Measurements from ENCODE around the gene CDC42SE2.
"Not testable (repeated sequence)": the region's sequence is repeated elsewhere in the genome, so short reads cannot be mapped to it uniquely, and the experiment has no call there.

Gene CDC42SE2

DNA sequence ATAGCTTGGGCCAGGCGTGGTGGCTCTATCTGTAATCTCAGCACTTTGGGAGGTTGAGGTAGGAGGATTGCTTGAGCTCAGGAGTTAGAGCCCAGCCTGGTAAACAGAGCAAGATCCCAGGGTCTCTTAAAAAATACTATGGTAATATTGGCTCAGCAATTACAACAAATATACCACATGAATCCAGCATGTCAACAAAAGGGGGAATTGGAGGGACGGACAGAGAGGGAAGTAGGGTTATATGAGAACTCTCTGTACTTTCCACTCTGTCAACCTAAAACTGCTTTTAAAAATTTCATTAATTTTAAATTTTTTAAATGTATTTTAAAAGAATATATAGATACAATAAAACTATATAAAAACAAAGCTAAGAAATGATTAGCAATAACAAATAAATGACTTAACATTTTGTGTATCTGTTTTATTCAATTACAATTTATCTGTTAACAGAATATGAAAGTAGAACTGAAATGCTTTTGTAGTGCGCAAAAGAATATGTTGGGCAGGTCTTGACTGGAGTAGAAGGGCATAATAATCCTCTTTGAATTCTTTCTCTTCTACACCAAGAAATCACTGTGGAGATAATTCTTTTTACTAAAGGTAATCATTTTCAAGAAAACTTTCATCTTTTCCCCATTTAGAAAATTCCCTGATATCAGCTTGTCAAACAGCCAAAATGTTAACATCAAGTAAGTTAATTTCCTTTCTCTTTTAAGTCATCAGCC lies 12.9 kb upstream of the CDC42SE2 start:
- no peak for DNase-seq (ENCODE audit: low spot score)

DNA sequence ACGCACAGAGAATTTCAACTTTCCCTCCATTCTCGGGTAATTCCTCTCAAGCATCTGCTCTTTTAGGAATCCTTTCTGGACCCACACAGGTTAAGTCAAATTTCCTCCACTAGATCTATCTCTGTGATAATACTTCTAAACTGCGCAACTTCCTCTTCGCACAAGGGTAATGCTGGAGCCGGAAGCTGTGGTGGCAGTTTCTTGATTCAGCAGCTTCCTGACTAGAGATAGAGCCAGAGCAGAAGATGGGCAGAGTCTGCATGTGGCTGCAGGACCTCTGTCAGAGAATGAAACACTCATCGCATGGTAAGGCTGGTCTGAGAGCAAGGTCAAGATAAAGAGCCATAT lies 11.1 kb upstream of the CDC42SE2 start:
- no peak for DNase-seq (ENCODE audit: low spot score)

DNA sequence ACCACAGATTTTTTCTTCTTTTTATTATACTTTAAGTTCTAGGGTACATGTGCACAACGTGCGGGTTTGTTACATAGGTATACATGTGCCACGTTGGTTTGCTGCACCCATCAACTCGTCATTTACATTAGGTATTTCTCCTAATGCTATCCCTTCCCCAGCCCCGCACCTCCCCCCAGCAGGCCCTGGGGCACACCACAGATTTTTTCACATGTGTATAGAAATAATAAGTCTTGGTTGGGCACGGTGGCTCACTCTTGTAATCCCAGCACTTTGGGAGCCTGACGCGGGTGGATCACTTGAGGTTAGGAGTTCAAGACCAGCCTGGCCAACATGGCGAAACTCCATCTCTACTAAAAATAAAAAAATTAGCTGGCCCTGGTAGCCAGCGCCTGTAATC lies 9.8 kb upstream of the CDC42SE2 start:
- not testable (repeated sequence) for DNase-seq (ENCODE audit: low spot score)

DNA sequence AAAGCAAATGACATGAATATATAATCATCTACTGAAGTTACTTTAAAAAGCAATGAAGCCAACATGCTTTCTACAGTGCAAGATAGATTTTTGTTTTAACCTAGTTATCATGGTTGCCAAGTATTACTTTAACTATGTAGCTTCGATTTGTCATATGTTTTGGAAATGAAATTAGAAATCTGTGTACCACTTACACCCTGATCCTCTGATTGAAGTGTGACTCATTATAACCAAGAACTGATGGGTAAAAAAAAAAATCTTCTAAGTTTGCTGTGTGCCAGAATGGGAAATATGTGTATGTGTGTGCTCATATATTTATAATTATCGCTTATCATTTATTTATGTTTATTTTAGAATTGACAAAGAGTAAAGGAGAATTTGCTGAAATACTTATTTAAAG lies 9.1 kb upstream of the CDC42SE2 start:
- no peak for DNase-seq (ENCODE audit: low spot score)

DNA sequence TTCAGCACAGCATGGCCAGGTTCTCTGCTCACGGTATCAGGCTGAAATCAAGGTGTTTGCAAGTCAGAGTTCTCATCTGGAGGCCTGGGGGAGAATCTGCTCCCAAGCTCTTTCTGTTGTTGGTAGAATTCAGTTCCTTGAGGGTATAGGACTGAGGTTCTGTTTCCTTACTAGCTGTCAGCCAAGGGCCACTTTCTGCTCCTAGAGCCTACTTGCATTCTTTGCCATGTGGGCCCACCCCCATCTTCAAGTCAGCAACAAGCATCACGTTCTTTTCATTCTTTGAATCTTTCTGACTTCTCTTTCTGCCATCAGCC lies 7.4 kb upstream of the CDC42SE2 start:
- DNase-seq (ENCODE audit: low spot score), result no peak

DNA sequence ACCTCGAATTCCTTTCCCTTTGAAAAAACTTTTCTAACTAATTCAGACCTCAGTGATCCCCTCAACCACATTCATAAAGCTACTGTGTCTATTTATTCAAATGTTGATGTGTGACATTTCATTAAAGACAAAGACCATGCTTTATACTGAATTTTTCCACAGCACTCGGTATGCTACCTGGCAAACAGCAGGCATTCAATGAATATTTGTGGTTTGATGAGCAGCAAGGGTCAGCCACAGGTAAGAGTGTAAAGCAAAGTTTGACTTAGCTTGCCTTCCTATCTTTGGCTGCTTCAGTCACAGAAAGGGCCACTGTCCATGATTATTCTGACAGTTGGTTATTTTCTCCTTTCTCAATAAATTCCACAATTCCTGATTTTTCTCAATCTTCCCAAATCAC lies 5.1 kb upstream of the CDC42SE2 start:
- DNase-seq (ENCODE audit: low spot score), result no peak

DNA sequence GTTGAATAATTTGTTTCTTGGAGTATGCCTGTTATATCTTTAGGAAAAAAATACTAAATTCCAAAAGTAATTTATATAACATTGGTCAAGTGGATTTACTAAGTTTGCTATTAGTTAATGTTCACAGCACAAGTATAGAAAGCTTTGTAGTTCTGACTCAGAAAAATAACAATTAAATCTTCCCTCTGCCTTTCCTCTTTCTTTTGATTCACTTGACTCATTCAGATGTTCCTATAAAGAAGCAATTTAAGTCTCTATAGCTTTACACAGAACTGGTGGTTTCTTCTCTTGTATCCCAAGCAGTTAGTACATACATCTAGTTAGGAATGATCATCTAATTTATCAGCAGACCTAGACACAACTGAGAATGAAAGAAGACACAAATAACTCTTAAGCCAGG lies 4.5 kb upstream of the CDC42SE2 start:
- no peak for DNase-seq (ENCODE audit: low spot score)

DNA sequence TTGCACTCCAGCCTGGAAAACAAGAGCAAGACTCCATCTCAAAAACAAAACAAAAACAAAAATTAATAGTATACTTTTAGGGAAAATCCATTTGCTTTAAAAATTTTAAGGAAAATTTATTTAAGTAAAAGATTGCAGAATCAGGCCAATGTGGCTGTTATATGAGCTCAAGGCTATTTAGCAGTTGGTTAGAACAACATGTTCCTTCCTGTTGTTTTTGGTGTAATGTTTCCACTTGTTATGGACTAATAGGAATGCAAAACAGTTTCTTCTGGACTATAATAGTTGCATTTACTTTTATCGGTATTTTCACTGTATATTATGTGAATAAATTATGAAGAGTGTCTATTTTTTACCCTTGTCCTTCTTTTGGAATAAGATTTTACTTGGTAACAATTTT lies 3.0 kb upstream of the CDC42SE2 start:
- no peak for DNase-seq (ENCODE audit: low spot score)

DNA sequence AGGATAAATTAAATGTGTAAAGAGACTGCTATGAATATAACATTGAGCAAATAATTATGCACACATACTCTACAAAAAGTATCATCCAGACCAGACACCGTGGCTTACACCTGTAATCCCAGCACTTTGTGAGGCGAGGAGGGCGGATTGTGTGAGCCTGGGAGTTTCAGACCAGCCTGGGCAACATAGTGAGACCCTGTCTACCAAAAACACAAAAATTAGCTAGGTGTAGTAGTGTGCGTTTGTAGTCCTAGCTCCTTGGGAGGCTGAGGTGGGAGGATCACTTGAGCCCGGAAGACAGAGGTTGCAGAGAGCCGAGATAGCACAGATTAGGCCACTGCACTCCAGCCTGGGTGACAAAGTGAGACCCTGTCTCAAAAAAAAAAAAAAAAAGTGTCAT lies 2.4 kb upstream of the CDC42SE2 start:
- DNase-seq (ENCODE audit: low spot score), result no peak

DNA sequence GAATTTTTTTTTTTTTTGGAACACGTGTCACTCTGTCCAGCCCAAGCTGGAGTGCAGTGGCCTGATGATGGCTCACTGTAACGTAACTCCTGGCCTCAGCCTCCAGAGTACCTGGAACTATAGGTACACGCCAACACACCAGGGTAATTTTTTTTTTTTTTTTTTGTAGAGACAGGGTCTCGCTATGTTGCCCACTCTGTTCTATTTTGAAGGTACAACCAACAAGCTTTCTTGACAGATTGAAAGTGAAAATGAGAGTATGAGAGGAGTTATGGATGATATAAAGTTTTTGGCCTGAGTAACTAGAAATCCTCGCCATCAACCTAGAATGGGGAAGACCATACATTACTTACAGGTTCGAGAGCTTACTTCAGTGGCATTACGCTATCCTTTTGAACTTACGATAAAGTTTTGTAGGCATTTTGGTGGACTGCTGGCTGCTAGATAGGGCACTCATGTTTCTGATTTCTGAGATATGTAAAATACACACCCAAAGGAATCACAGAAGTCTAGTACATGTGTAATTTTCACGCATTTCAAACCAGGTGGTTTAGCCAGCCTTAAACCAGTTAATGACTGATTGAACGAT lies 806 bp upstream of the CDC42SE2 start:
- DNase-seq (ENCODE audit: low spot score), result no peak

DNA sequence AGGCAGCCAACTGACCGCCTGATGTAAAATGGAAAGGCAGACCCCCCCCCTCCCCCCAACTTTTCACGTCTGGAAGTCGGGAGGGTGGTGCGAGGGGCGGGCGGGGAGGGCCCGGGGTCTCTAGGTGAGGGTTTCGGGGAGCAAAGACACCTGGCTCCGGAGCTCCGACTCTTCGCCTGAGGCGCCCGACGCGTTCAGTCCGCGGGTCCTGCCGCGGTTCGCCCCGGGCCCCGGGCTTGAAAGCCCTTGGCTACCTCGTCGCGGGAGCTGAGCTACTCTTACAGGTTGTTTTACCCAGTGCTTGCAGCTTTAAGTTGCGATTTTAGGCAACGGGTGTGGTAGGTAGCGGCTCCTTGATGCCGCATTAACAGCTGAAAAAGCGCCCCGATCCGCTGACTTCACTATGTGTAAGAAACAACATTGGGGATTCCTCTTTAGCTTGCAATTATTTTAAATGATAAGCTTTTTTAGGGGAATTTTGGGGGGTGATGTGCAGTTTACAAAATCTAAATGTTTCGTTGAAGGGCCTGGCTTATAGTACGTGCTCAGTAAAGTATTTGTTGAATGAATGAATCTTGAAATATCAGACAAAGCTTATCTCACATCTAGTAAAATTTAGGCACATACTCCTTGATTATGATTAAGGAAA lies 722 bp downstream of the CDC42SE2 start:
- no peak for DNase-seq (ENCODE audit: low spot score)

DNA sequence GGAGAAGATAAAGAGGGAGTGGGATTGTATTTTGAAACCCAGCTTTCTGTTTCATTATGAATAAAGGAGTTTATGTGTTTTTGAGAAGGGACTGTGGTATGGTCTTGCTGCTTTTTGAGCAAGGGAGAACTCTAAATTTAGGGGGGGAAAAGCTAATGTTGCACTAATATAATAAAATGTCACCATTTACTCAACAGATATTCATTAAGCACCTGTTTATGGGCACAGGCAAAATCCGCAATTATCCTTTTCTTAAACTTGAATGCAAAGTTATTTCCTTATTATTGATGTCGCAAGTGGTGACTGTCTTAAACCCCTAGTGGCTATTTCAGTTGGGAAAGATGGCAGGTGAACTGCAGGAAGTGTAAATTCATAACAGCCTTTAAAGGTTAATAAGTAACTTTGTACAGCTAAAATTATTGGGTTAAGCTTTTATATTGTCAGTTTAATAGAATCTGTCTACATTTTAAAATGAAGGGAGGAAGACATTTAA lies 1.5 kb downstream of the CDC42SE2 start:
- DNase-seq (ENCODE audit: low spot score), result no peak

DNA sequence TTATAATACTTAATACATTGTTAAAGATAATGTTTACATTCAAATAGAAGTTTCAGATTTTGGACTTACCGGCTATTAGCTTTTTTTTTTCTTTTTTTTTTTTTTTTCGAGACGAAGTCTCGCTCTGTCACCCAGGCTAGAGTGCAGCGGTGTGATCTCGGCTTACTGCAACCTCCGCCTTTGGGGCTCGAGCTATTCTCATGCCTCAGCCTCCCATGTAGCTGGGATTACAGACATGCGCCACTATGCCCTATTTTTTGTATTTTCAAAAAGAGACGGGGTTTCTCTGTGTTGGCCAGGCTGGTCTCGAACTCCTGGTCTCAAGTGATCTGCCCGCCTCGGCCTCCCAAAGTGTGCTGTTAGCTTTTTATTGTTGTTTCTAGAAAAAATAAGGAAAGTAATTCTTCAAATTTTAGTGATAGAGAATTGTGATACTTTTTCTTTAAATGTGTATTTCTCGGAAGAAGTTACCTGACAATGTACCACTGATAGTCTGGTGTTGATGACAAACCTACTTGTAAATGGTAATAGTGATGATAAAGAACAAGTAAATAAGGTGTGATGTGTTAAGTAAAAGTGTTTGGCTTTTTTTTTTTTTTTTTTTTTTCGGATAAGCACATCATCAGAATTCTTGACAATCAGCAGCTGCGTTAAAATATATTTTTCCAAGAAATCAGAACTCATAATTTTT lies 2.7 kb downstream of the CDC42SE2 start:
- DNase-seq (ENCODE audit: low spot score), result no peak

DNA sequence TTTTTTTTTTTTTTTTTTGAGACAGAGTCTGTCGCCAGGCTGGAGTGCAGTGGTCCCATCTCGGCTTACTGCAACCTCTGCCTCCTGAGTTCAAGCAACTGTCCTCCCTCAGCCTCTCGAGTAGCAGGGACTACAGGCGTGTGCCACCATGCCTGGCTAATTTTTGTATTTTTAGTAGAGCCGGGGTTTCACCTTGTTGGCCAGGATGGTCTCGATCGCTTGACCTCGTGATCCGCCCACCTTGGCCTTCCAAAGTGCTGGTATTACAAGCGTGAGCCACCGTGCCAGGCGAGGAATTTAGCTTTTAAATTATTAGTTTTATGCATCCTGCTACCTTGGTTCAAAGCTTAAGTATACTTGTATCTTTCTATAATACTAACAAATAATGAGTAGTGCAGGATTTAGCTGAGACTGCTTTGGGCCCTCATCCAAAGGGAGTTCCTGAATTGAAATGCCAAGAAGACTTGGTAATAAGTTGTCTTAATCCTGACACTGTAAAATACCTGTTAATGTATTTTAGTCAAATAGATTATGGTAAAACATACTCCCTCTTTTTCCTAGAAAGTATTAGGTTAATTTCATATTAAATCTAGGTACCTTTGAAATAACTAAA lies 5.0 kb downstream of the CDC42SE2 start:
- DNase-seq (ENCODE audit: low spot score), result no peak

DNA sequence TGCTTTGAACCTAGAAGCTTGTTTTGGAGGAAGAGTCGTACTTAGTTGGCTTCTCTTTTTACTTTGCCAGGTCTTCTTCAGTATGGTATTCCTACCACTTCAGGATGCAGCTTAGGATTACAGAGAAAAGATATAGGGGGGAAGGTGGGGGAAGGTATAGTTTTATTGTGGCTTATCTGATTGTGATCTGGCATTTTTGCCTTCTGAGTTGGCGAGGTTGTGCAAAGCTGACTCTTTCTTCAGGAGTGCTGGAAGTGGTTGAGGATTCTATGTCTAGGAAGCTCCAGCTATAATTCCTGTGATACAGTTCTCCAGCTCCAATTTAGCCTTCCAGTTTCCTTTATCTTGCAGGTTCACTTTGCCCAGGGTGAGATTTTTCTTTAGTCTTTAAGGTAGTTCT lies 7.0 kb downstream of the CDC42SE2 start:
- DNase-seq (ENCODE audit: low spot score), result no peak

DNA sequence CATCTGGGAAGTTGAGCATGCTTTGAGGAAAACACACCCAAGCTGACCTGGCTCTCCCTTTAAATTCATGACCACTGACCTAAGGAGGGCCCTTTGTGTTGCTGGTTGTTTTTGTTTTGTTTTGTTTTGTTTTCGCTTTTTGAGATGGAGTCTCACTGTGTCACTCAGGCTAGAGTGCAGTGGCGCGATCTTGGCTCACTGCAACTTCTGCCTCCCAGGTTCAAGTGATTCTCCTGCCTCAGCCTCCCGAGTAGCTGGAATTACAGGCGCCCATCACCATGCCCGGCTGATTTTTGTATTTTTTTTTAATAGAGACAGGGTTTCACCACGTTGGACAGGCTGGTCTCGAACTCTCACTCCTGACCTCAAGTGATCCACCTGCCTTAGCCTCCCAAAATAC lies 8.0 kb downstream of the CDC42SE2 start:
- DNase-seq (ENCODE audit: low spot score), result not testable (repeated sequence)

DNA sequence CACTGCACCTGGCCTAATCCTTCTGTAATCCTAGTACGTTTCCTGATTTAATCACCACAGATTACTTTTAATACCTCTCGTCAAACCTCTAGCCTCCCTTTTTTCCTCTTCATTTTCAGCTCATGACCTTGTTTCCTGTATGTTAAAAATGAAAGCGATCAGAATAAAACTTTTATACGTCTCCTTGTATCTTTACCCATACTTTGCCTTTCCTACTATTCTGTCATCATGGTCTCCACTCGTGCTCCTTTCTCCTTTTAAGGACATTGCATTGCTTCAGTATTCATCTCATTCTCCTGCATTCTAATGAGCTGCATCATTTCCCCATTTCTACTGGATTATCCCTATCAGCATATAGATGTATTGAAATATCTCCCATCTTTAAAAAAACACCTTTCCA lies 8.5 kb downstream of the CDC42SE2 start:
- no peak for DNase-seq (ENCODE audit: low spot score)

DNA sequence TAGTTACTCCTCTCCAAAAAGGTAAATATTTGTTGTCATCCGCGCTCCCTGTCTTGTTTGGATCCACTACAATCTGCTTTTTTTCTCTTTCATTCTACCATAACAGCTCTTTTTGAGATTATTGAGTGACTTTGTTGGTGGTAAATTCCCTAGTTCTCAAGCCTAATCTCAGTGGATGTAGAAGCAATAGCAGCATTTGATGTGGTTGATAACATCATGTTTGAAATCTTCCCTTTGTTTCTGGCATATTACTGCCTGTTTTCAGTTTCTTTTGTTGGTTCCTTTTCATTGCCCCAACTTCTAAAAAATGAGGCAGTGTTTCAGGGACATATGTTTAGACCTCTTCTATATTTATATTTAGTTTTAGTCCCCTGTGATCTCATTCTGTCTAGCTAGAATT lies 8.9 kb downstream of the CDC42SE2 start:
- no peak for DNase-seq (ENCODE audit: low spot score)

DNA sequence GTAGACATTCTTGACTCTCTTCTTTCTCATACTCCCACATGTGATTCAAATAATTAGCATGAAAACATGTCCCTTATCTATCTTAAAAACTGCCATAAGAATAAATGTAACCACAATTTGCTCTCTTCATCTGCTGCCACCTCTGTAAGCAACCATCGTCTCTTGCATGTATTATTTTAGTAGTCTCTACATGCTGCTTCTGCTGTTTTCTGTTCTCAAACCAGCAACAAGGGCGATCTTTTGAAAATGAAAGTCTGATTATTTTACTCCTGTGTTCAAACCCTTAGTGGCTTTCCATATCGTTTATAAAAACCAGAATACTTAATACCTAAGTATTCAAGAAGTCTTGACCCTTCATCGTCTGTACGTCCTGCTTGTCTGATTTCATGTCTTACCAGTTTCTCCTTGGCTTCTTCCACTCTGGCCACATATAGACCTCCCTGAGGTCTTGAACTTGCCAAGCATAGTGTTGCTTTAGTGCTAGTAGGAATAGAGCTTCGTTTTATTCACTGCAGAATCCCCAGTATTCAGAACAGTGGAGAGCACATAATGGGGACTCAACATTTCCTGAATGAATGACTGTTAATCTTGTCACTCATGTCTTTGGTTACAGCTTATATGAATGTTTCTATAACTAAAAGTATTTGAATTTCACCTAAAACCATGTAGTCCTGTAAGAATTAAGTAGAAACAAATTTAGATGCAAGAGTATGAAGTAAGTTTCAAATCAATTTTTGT lies 10.6 kb downstream of the CDC42SE2 start:
- DNase-seq (ENCODE audit: low spot score), result no peak

DNA sequence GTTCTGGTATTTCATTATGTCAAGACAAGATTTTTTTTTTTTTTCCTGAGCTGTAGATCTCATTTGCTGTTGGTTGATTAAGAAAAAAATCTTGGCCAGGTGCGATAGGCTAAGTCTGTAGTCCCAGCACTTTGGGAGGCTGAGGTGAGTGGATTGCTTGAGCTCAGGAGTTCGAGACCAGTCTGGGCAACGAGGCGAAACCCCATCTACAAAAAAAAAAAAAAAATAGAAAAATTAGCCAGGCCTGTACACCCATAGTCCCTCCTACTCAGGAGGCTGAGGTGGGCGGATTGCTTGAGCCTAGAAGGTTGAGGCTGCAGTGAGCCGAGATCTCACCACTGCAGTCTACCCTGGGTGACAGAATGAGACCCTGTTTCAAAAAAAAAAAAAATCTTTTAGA lies 12.2 kb downstream of the CDC42SE2 start:
- DNase-seq (ENCODE audit: low spot score), result no peak

DNA sequence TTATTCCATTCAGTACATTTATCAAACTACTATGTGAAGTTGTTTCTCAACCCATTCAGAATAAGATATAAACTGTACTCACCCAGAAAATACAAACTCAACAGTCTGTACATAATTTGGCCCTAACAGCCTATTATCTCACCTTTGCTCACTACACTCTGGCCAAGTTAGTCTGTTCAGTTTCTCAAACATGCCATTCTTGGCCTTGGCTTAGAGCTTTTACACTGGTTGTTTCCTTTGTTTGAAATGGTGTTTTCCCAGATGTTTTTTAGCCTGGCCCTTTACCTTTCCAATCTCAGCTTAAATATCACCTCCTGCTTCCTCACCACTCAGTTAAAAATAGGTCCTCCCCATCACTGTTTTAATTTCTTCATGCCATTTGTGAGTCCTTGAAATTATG lies 13.6 kb downstream of the CDC42SE2 start:
- DNase-seq (ENCODE audit: low spot score), result no peak
